HG03196 (cell line): Measurements from ENCODE around the gene OR5H2.
A peak's percentile ranks its signal among the peaks of the same experiment; 100 is the strongest.
"Not testable (repeated sequence)": the region's sequence is repeated elsewhere in the genome, so short reads cannot be mapped to it uniquely, and the experiment has no call there.

ENCODE experiments used
- ATAC-seq: cut with Tn5 transposase; IDR thresholded peaks from one replicate; pipeline ENCODE4 v1.9.1; 2021; ENCODE audit not compliant: unreplicated experiment

Gene OR5H2

DNA sequence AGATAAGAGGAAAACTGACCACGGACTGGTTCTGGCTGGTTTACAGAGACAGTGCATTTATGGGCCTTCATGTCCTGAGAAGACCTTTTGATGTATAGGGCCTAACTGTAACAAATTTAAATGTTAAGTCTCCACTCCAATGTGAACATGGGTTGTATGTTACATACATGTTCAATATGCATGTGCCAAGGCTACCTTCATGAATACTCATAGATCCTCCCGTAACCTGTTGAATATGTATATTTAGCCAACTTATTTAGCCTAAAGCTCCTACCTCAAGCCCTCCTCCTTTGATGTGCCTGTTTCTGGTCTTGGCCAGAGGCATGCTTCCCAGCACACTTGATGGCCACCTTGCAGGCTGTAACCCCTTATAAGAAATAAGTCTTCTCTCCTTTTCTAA lies at the start of gene OR5H2:
Gene OR5H2 (plus strand): TSS at position 301 of the 400 bp plus-strand sequence. CDS start 398 bp downstream, outside the sequence.
- no peak for ATAC-seq

DNA sequence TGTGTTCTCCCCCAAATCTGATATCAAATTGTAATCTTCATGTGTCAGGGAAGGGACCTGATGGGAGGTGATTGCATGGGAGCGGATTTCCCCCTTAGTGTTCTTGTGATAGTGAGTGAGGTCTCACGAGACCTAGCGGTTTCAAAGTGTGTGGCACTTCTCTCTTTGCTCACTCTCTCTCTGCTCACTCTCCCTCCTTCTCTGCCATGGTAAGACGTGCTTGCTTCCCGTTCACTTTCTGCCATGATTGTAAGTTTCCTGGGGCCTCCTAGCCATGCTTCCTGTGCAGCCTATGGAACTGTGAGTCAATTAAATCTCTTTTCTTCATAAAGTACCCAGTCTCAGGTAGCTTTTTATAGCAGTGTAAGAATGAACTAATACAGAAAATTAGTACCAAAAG lies 48.8 kb upstream of the OR5H2 start:
- peak; percentile 62 for ATAC-seq

DNA sequence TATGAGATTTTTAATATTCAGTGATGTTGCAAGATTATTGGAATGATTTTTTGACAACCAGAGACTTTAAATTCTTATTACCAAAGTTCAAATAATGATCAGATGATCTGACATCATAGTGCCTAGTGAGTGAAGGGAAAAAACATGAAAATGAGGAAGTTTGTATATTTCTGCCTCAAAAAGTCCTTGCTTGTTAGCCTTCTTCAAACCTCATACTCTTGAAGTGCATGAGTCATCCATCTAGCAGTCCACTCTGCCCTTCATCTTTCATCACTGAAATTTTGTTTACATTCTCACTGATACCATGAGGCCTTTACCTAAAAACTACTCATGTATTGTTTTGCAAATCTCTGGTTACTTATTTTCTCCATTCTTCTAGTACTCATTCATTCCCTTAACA lies 42.2 kb upstream of the OR5H2 start:
- no peak for ATAC-seq

DNA sequence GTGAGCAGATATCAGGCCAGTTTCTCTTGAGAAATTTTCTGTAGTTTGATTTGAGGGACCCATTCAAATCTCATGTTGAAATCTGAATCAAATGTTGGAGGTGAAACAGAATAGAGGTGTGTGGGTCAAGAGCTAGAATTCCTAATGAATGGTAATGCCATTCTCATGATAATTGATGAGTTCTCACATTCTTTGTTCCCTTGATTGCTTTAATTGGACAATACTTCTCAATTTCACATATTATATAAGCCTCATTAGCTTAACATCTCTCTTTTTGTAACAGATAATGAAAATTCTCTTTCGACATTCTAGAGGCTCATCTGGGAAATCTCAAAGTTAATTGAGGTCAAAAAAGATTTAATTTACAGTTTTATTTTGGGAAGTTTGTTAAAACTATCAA lies 40.1 kb upstream of the OR5H2 start:
- no peak for ATAC-seq

DNA sequence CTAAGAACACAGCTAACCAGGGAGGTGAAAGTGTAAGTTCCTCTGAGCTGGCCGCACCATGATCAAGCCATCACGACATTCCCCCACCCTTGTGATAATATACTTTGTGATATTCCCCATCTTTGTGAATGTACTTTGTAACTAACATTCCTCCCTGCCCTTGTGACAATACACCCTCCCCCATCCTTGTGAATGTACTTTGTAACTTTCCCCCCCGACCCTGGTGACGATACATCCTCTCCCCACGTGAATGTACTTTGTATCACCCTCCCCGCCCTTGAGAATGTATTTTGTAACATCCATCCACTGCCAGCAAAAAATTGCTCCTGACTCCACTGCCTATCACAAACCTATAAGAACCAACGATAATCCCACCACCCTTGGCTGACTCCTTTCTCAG lies 38.5 kb upstream of the OR5H2 start:
- ATAC-seq, result no peak

DNA sequence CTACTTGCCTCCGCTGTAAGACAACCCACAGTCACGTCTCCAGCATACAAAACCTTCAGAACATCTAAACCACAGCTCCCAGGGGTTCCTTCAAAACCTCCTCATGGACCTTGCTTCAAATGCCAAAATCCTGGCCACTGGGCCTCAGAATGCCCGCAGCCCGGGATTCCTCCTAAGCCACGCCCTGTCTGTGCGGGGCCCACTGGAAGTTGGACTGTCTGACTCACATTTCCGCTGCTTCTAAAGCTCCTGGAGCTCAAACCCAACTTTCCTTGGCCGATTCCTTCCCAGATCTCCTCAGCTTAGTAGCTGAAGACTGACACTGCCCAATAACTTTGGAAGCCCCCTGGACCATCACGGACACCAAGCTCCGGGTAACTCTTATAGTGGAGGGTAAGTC lies 36.2 kb upstream of the OR5H2 start:
- ATAC-seq, result no peak

DNA sequence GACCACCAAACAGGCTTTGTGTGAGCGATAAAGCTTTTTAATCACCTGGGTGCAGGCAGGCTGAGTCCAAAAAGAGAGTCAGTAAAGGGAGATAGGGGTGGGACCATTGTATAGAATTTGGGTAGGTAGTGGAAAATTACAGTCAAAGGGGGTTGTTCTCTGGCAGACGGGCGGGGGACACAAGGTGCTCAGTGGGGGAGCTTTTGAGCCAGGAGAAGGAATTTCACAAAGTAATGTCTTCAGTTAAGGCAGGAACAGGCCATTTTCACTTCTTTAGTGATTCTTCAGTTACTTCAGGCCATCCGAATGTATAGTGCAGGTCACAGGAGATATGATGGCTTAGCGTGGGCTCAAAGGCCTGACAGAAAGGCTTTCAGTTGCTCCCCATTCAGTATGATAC lies 26.3 kb upstream of the OR5H2 start:
- not testable (repeated sequence) for ATAC-seq

DNA sequence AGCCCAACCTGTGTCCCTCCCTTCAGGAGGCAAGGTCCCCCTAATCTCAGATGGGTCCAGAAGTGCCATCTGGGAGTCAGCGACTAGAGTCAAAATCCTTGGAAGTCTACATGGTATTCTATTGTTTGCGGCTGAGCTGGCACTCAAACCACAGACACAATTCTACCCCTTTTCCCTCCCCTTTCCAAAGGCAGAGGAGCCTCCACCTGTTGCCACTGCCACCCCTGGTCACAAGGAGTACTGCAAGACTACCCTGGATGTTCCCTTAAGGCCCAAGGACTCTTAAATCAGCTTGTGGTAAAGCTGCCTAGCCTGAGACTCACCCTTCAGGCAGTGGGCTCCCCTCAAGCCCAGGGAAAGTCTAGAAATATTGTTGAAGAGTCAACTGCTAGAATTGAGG lies 22.6 kb upstream of the OR5H2 start:
- ATAC-seq, result no peak

DNA sequence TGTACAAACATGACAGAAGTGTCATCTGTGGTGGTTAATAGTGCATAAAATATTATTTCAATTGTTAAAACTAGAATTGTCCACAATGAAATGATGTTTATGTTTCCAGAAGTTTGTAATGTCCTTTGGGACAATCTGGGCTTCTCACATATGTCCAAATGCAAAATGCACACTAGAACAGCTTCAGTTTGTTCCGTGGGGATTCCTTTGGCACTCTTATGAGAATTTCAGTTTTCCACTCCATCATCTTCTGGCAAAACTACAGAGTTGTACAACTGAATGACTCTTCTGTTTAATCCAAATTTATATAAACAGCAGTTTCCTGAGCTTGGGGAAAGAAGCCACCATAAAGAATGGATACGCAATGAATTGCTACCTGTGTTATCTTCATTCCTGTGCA lies 20.3 kb upstream of the OR5H2 start:
- ATAC-seq, result no peak

DNA sequence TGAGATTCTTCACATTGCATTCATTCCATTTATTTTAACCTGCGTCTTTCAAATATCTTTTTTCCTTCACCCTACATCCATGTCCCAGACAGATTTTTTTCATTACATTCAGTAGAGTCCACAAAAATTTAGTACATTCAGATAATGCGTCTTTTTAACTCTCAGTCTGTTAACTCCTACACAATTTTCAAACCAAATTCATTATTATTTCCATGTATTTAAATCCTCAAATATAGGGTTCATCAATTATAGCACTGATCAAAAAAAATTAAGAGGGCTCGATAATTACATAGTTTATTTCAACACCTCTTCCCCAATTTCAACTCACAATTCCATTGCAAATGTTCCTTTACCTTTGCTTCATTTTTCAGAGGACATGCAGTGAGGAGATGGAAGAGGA lies 18.4 kb upstream of the OR5H2 start, which contains the start of gene OR5H6:
Gene OR5H6 (plus strand): TSS at position 301 of the 400 bp plus-strand sequence. CDS start 89 bp downstream, at position 390.
- ATAC-seq, result no peak

DNA sequence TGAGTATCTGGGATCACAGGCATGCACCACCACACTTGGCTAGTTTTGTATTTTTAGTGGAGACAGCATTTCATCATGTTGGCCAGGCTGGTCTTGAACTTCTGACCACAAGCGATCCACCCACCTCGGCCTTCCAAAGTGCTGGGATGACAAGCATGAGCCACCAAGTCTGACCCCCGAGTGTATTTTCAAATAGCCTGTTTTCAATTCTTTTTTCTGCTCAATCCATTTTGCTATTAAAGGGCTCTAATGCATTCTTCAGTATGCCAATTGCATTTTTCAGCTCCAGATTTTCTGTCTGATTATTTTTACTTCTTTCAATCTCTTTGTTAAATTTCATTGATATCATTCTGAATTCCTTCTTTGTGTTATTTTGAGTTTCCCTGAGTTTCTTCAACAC lies 12.5 kb upstream of the OR5H2 start:
- ATAC-seq, result no peak

DNA sequence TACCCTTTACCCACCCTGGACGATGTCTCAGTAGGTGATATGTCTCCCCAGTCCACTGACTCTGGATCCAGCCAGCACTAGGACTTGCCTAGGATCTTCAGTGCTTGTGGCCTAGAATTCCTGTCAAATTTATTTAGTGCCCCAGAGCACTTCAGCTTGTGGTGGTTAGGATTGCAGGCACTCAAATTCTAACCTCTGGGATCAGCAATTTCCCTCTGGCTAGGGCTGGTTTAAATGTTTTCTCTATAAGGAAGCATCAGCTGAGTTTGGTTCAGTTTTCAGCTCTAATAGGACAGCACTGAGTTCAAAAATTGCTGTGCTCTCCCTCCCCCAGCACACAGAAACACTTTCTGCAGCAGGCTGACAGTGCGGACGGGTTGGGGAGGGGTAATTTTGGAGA lies 10.2 kb upstream of the OR5H2 start:
- no peak for ATAC-seq

DNA sequence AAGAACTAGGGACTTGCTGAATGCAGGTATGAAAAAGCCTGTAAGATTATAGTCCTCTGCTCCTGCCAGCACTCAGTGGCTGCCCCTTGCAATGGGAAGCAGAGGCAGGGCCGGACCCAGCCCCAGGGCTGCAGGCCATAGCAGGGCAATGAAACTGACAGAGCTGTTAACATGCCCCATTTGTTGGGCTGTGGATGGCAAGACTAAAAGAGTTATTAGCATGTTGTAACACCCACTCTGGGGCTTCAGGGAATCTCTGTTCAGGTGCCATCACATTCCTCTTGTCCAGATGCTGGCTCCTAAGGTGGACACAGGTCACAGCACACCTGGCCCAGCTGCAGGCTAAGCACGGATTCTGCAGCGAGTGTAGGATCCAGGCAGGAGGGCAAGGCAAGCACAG lies 7.4 kb upstream of the OR5H2 start:
- ATAC-seq, result no peak

DNA sequence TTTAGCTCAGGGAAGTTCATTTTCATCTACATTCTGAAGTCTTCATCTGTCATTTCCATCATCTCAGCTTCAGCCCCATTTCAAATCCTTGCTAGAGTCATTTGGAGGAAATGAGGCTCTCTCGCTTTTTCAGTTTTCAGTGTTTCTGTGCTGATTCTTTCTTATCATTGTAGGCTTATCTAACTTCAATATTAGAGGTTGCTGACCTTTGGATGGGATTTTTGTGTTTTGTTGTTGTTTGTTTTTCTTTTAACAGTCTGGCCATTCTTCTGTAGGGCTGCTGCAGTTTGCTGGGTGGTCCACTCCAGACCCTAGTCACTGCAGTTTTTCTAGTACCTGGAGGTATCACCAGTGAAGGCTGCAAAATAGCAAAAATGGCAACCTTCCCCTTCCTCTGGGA lies 8.6 kb downstream of the OR5H2 start:
- no peak for ATAC-seq

DNA sequence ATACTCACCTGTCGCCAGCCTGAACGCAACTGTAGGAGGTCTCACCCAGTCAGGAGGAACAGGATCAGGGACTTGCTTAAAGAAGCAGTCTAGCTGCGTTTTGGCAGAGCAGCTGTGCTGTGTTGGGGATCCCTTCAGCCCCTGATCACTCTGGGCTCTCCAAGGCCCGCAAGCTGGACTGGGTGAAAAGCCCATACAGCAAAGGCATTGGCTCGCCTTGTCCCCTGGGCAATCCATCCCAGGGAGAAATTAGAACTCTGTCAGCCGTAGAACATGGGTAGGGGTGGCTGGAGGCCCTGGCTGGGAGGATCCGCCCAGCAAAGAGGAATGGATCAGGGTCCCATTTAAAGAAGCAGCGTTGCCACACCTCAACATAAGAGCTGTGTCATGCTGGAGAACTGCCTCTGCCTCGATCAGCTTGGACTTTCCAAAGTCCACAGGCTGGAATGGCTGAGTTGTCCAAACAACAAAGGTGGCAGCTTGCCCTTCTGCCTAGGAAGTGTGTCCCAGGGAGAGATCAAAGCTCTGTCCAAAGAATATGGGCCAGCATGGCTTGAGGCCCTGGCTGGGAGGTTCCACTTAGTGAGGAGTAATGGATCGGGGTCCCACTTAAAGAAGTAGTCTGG lies 9.1 kb downstream of the OR5H2 start:
- no peak for ATAC-seq

DNA sequence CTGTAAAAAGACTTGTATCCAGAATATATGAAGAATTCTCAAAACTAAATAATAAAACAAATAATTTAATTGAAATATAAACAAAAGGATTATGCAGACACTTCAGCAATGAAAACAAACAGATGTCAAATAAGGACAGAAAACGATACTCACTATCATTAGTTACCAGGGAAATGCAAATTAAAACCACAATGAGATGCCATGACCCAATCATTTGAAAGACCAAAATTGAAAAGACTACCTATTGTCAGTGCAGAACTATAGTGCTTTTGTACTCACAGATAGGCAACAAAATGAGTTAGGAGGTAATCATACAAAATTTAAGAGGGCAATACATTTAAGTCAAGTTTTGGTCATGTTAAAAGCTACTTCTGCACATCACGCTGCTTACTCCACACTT lies 39.8 kb downstream of the OR5H2 start:
- ATAC-seq, result no peak

DNA sequence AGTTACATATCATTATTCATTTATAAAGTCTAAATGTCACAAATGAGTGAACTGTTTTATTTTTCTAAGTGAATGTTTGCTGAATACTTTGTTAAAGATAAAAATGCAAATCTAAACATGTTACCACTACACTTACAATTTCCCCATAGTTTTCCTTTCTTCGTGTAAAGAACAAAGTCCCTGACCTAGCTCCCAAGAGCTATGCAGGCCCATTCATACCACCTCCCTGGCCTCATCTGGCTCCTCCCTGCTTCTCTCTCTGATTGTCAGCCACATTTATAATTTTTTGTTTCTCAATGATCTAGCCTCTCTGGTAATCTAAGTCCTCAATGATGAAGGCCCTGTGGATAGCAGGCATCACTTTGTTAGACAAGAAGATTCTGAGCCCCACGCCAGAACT lies 40.4 kb downstream of the OR5H2 start:
- no peak for ATAC-seq

DNA sequence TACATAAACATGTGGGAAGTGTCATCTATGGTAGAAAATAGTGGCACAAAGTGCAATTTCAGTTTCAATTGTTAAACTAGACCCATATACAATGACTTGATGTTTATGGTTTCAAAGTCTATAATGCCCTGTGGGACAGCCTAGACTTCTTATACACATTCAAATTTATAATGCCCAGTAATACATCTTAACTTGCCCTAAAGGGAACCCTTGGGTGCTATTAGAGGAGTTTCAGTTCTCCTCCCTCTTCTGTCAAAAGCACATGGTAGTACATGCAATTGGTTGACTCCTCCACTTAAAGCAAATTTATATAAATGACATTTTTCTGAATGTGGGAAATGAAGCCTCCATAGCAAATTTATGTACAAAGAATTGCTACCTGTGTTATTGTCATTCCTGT lies 41.1 kb downstream of the OR5H2 start:
- ATAC-seq, result no peak

DNA sequence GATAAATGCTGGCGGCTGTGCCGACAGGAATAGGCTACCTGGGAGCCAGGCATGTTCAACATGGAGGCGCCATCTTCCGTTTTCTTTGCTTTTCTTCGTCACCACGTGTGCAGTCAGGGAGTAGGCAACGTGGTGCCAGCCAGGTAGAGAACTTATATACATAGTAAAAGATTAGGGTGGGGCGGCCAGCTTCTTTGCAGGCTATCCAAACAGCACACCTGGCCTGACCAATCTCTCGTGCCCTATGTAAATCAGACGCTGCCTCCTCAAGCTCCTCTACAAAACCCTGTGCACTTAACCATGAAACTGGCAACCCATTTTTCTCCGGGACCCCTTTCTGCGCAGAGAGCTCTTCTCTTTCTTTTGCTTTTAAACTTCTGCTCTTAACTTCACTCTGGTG lies 42.8 kb downstream of the OR5H2 start:
- no peak for ATAC-seq

DNA sequence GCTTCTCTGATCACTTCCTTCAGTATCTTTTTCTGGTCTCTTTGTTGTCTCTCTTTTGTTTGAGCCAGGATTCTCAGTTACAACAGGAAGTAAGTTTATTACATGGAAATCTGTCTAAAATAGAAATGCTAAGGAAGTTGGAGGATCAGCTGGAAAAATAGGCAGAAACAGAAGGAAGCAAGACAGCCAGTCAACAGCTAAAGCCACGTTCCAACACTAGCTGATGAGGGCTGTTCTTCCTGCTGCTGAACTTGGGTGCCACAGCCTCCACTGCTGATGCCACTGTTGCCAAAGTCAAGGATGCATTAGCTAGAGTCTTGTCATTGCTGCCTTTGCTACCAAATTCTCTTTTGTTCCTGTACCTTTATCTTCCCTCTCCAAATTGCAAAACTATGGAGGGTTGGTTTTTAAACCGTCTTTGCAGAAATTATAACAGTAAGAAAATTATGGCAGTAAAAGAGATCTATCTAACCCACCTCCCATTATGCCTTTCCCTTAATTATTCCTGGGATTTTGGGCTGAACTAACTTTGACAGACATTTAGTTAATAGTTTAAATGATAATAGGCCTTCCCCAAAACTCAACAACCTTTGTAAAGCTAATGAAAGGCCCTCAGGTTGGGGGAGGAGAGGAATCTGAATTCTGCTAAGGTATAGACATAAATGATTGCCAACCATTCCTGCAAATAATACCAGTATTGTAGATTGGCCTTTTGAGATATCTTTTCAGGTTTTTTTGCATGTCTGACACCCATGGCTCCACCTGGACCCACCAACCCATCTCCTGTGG lies 44.0 kb downstream of the OR5H2 start:
- ATAC-seq, result no peak

DNA sequence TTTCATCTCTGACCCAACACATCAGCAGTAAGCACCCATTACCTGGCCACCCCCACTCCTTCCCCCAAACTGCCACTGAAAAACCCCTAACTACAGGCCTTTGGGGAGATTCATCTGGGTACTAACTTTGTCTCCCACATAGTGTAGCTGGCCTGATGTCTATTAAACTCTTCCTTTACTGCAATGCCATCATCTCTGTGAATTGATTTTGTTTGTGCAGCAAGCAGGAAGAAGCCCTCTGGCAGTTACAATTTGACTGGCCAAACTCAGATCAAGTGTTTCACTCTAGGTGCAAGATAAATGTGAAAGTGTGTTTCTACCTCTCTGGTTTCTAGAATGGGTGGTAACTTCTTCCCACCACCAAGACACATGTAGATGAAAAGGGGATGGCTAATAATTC lies 44.6 kb downstream of the OR5H2 start:
- no peak for ATAC-seq

DNA sequence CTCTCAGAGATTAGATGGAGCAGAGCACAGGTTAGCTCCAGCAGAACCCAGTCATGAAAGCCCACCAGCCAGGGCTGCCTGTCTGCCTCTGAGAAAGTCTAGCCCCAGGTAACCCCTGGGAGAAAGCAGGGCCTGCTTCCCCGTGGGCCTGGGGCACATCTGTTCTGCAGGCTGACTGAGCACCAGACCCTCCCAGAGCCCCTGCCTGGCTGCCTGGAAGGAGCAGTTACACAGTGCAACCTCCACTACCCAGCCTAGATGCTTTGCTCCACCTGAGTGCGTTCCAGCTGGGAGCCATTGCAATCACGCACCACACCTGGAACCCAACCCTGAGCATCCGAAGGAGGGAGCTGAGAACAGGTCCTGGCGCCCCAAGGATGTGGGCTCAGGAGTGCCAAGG lies 46.6 kb downstream of the OR5H2 start:
- no peak for ATAC-seq
